SK-N-SH (cell line): Measurements from ENCODE around the gene CTDP1. TPM values are rescaled to one million over a fixed set of nuclear protein-coding genes. Genes with fewer than 3 reads are reported as not detected.

ENCODE experiments used
- CTCF ChIA-PET: fragments of 300-600, 350-600 bp; formaldehyde crosslinking; extraction: SDS; loops from one replicate; lab custom pipeline; 2021; lab: Yijun Ruan, JAX
- POLR2A ChIA-PET: fragments of 350-600 bp; sonication (Branson Sonifier 250); formaldehyde crosslinking; extraction: SDS; loops from one replicate; lab custom pipeline; 2020; ENCODE audit warnings: antibody characterized with exemption, inconsistent platforms; lab: Yijun Ruan, JAX
- DNase-seq: peaks from one replicate; pipeline ENCODE4 v3.0.0; 2012
- H2AFZ ChIP-seq: fragments of 200-600 bp; sonication (generic); 2 replicates; pipeline ENCODE4 v1.8.1; 2016; ENCODE audit warnings: antibody characterized with exemption, mild to moderate bottlenecking, low read depth
- H3F3A ChIP-seq: fragments of 200-600 bp; sonication (generic); replicated peaks from 2 replicates; pipeline ENCODE3; 2016; ENCODE audit warnings: antibody characterized with exemption, mild to moderate bottlenecking; ENCODE audit not compliant: insufficient read depth
- H3K27ac ChIP-seq, 2 experiments: fragments of 200-500 bp in 1 of 2; fragments of 200-600 bp in 1 of 2; sonication (Bioruptor generic) in 1 of 2; sonication (generic), shearing (Covaris generic) in 1 of 2; 2 replicates each; pipeline versions ENCODE4 v1.5.1 to v1.6.1; 2014 to 2016; ENCODE audit warnings: low read depth in 2 of 2, inconsistent platforms in 1 of 2, low read length in 1 of 2, mild to moderate bottlenecking in 1 of 2, mixed read lengths in 1 of 2
- H3K27me3 ChIP-seq: fragments of 200-600 bp; sonication (generic), shearing (Covaris generic); 2 replicates; pipeline ENCODE4 v1.6.1; 2016; ENCODE audit warnings: mixed run types; ENCODE audit not compliant: insufficient read depth
- H3K36me3 ChIP-seq, 2 experiments: fragments of 200-500 bp in 1 of 2; fragments of 200-600 bp in 1 of 2; sonication (Bioruptor generic) in 1 of 2; sonication (generic) in 1 of 2; replicated peaks in 1 of 2; 2 replicates each; pipeline versions ENCODE3 to v1.5.1; 2014 to 2016; ENCODE audit warnings: low read length in 1 of 2, mild to moderate bottlenecking in 1 of 2; ENCODE audit not compliant: insufficient read depth in 2 of 2, control insufficient read depth in 1 of 2
- H3K4me1 ChIP-seq, 2 experiments: fragments of 200-500 bp in 1 of 2; fragments of 200-600 bp in 1 of 2; sonication (Bioruptor generic) in 1 of 2; sonication (generic), shearing (Covaris generic) in 1 of 2; 2 replicates each; pipeline versions ENCODE4 v1.5.1 to v1.6.1; 2014 to 2016; ENCODE audit warnings: low read depth in 1 of 2, low read length in 1 of 2, mixed run types in 1 of 2; ENCODE audit not compliant: insufficient read depth in 2 of 2, control insufficient read depth in 1 of 2
- H3K4me2 ChIP-seq: fragments of 200-600 bp; sonication (generic), shearing (Covaris generic); 2 replicates; pipeline ENCODE4 v1.6.1; 2017; ENCODE audit warnings: mixed run types
- H3K4me3 ChIP-seq, 2 experiments: fragments of 200-500 bp in 1 of 2; fragments of 200-600 bp in 1 of 2; sonication (Bioruptor generic) in 1 of 2; sonication (generic), shearing (Covaris generic) in 1 of 2; 2 replicates each; pipeline versions ENCODE4 v1.5.1 to v1.8.1; 2014 to 2016; ENCODE audit warnings: low read depth in 2 of 2, inconsistent platforms in 1 of 2, low read length in 1 of 2, mild to moderate bottlenecking in 1 of 2, mixed read lengths in 1 of 2, moderate library complexity in 1 of 2
- H3K79me2 ChIP-seq: fragments of 200-600 bp; sonication (generic); 2 replicates; pipeline ENCODE4 v1.8.1; 2017; ENCODE audit warnings: mild to moderate bottlenecking; ENCODE audit not compliant: insufficient read depth
- H3K9ac ChIP-seq: fragments of 200-600 bp; sonication (generic); 2 replicates; pipeline ENCODE4 v1.6.1; 2017; ENCODE audit warnings: mixed run types
- H3K9me2 ChIP-seq: fragments of 200-600 bp; sonication (generic); 2 replicates; pipeline ENCODE4 v1.6.1; 2017; ENCODE audit warnings: mixed run types
- H3K9me3 ChIP-seq: fragments of 200-600 bp; sonication (generic); 2 replicates; pipeline ENCODE4 v1.6.1; 2017; ENCODE audit warnings: mixed run types, mild to moderate bottlenecking, moderate library complexity
- H4K20me1 ChIP-seq: fragments of 200-600 bp; sonication (generic); 2 replicates; pipeline ENCODE4 v1.6.1; 2017; ENCODE audit warnings: mild to moderate bottlenecking, mixed run types; ENCODE audit not compliant: insufficient read depth
- EP300 ChIP-seq, 2 experiments: IDR thresholded peaks; 2 replicates each; pipeline versions ENCODE4 v1.4.0 to v1.6.1; 2012; ENCODE audit warnings: borderline replicate concordance in 1 of 2, low read depth in 1 of 2, low read length in 1 of 2
- EZH2phosphoT487 ChIP-seq: fragments of 200-600 bp; sonication (generic); IDR thresholded peaks from 2 replicates; pipeline ENCODE4 v1.6.1; 2017; ENCODE audit warnings: low read depth, mixed run types, mild to moderate bottlenecking, antibody characterized with exemption, moderate library complexity, borderline replicate concordance
- FOSL2 ChIP-seq: IDR thresholded peaks from 2 replicates; pipeline ENCODE4 v1.4.0; 2012; ENCODE audit warnings: low read depth, mild to moderate bottlenecking, moderate library complexity, borderline replicate concordance
- FOXM1 ChIP-seq: IDR thresholded peaks from 2 replicates; pipeline ENCODE4 v1.4.0; 2012; ENCODE audit warnings: low read depth, mild to moderate bottlenecking
- IRF3 ChIP-seq: fragments of 150-350 bp; IDR thresholded peaks from 2 replicates; pipeline ENCODE4 v1.6.1; 2016; ENCODE audit warnings: mild to moderate bottlenecking, low read depth, low read length
- JUND ChIP-seq: IDR thresholded peaks from 2 replicates; pipeline ENCODE4 v1.4.0; 2012
- POLR2AphosphoS5 ChIP-seq: IDR thresholded peaks from 2 replicates; pipeline ENCODE4 v1.6.1; 2012; ENCODE audit warnings: low read depth, low read length
- RAD21 ChIP-seq: IDR thresholded peaks from 2 replicates; pipeline ENCODE4 v1.6.1; 2012; ENCODE audit warnings: mild to moderate bottlenecking, low read length
- RFX5 ChIP-seq: IDR thresholded peaks from 2 replicates; pipeline ENCODE4 v1.6.1; 2012; ENCODE audit warnings: mild to moderate bottlenecking, improper control_type of control experiment, low read length
- TAF1 ChIP-seq: IDR thresholded peaks from 2 replicates; pipeline ENCODE4 v1.6.1; 2012; ENCODE audit warnings: low read depth, mild to moderate bottlenecking, low read length, moderate library complexity, borderline replicate concordance
- TCF12 ChIP-seq: IDR thresholded peaks from 2 replicates; pipeline ENCODE4 v1.4.0; 2012
- TEAD4 ChIP-seq: IDR thresholded peaks from 2 replicates; pipeline ENCODE4 v1.4.0; 2012; ENCODE audit warnings: mild to moderate bottlenecking, borderline replicate concordance; ENCODE audit not compliant: insufficient read depth
- USF1 ChIP-seq: IDR thresholded peaks from 2 replicates; pipeline ENCODE4 v1.4.0; 2012; ENCODE audit warnings: low read depth, borderline replicate concordance
- USF2 ChIP-seq: fragments of 150-350 bp; IDR thresholded peaks from 2 replicates; pipeline ENCODE4 v1.6.1; 2017; ENCODE audit warnings: antibody characterized with exemption, low read length, low read depth, borderline replicate concordance
- WGBS: methylation state at CpG from one replicate; pipeline ENCODE4 v1.1.6; 2017; ENCODE audit warnings: low lambda C conversion rate; 5-methylcytosine and 5-hydroxymethylcytosine counted together
- polyA plus RNA-seq, 3 experiments: library from polyadenylated mRNA; depleted of rRNA; stranded (reverse); fragments of >200 nt; gene quantifications; 2 replicates each; pipeline ENCODE4 v1.2.3, GENCODE V29; 2012
- TF ChIP-seq, protein P1 (sequence below): IDR thresholded peaks from 2 replicates; pipeline ENCODE4 v1.4.0; 2012; ENCODE audit warnings: low read depth
- TF ChIP-seq, protein P2 (sequence below): fragments of 200-600 bp; sonication (generic); IDR thresholded peaks from 2 replicates; pipeline ENCODE4 v1.6.1; 2017; ENCODE audit warnings: antibody characterized with exemption, mild to moderate bottlenecking, moderate library complexity

The CTDP1 gene
- polyA plus RNA-seq, 1 of the 3 experiments (the other 2 are of a cell fraction), result 15.6 TPM

- TF ChIP-seq IRF3 (no peak), EZH2phosphoT487 (no peak), FOXM1 (no peak)
- DNase-seq, result no peak
- Histone ChIP-seq H2AFZ (no peak overlapping the region), H3K27ac (no peak overlapping the region), H3F3A (no peaks in the 10 kb centered on the region), H3K4me3 (no peak overlapping the region), H3K27me3 (peaks cover 3% of the 10 kb centered on the region; the same call in 1 of the 2 replicates), H3K4me2 (no peak overlapping the region), H3K9me3 (no peaks in the 10 kb centered on the region), H3K9ac (no peak overlapping the region), H3K79me2 (no peaks in the 10 kb centered on the region), H3K36me3 (no peaks in the 10 kb centered on the region), H4K20me1 (no peaks in the 10 kb centered on the region), H3K4me1 (no peaks in the 10 kb centered on the region; a peak in 1 of 4 replicates), H3K9me2 (no peaks in the 10 kb centered on the region)
- 59% methylated on average over 1 of the region's 1 CpG for WGBS
- ChIA-PET CTCF (no interaction called here), POLR2A (no interaction called here)
Observed at GRCh38 chr18:79760881-79761280, 81.3 kb downstream of the CTDP1 start.

- H3K4me1 ChIP-seq, result no peaks in the 10 kb centered on the region; a peak in 1 of 4 replicates
- H3K9ac ChIP-seq, result no peak overlapping the region
- no peaks in the 10 kb centered on the region for H3K9me2 ChIP-seq
- H3K27ac ChIP-seq, result no peak overlapping the region
- no peaks in the 10 kb centered on the region for H3K9me3 ChIP-seq
- peaks cover 22% of the 10 kb centered on the region; the same call in 1 of the 2 replicates for H3K27me3 ChIP-seq
- H4K20me1 ChIP-seq, result no peaks in the 10 kb centered on the region
- H3F3A ChIP-seq, result no peaks in the 10 kb centered on the region
- no peak for DNase-seq
- H2AFZ ChIP-seq, result no peak overlapping the region
- H3K79me2 ChIP-seq, result no peaks in the 10 kb centered on the region
- H3K4me3 ChIP-seq, result no peak overlapping the region
- H3K4me2 ChIP-seq, result no peak overlapping the region
- H3K36me3 ChIP-seq, result no peaks in the 10 kb centered on the region
- CTCF ChIA-PET, result no interaction called here
- POLR2A ChIA-PET, result no interaction called here
- TF ChIP-seq, protein P1, sequence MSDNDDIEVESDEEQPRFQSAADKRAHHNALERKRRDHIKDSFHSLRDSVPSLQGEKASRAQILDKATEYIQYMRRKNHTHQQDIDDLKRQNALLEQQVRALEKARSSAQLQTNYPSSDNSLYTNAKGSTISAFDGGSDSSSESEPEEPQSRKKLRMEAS, result no peak
- TF ChIP-seq RAD21 (no peak), USF1 (no peak), JUND (no peak), POLR2AphosphoS5 (no peak)
Observed at GRCh38 chr18:79763407-79763806, 83.8 kb downstream of the CTDP1 start.

DNA sequence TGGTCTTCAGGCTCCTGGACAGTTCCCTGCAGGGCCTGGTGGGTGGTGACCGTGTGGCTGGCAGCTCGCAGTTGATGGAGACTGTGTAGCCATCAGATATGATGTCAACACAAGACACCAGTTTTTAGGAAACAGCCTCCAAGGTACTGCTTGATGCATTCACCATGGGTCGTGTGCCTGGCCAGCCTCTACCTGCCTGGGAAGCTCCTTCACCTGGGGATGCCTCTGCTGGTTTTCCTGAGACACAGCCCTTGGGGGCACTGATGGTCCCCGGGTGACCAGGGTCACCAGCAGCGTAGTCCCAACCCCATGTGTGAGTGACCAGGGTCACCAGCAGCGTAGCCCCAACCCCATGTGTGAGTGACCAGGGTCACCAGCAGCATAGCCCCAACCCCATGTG is 84.5 kb downstream of the CTDP1 start:
- Histone ChIP-seq H3K79me2 (no peaks in the 10 kb centered on the region), H3K9ac (no peak overlapping the region), H4K20me1 (no peaks in the 10 kb centered on the region), H3K4me2 (no peak overlapping the region), H3K4me3 (no peak overlapping the region), H2AFZ (no peak overlapping the region), H3K27ac (no peak overlapping the region), H3K9me2 (no peaks in the 10 kb centered on the region), H3K27me3 (peaks cover 22% of the 10 kb centered on the region; the same call in 1 of the 2 replicates), H3K9me3 (no peaks in the 10 kb centered on the region), H3K36me3 (no peaks in the 10 kb centered on the region), H3F3A (no peaks in the 10 kb centered on the region), H3K4me1 (no peaks in the 10 kb centered on the region; a peak in 1 of 4 replicates)
- POLR2A ChIA-PET, result no interaction called here
- TF ChIP-seq TCF12 (no peak), FOSL2 (no peak), TAF1 (no peak), IRF3 (no peak), EP300 (IDR thresholded peaks at IDR 0.05; ENCODE audit: borderline replicate concordance in 1 of 2, low read depth in 1 of 2, low read length in 1 of 2) (no peak), TEAD4 (no peak), USF2 (no peak), RFX5 (no peak)
- TF ChIP-seq, protein P2, sequence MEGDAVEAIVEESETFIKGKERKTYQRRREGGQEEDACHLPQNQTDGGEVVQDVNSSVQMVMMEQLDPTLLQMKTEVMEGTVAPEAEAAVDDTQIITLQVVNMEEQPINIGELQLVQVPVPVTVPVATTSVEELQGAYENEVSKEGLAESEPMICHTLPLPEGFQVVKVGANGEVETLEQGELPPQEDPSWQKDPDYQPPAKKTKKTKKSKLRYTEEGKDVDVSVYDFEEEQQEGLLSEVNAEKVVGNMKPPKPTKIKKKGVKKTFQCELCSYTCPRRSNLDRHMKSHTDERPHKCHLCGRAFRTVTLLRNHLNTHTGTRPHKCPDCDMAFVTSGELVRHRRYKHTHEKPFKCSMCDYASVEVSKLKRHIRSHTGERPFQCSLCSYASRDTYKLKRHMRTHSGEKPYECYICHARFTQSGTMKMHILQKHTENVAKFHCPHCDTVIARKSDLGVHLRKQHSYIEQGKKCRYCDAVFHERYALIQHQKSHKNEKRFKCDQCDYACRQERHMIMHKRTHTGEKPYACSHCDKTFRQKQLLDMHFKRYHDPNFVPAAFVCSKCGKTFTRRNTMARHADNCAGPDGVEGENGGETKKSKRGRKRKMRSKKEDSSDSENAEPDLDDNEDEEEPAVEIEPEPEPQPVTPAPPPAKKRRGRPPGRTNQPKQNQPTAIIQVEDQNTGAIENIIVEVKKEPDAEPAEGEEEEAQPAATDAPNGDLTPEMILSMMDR, result no peak
- no peak for DNase-seq
- CTCF ChIA-PET, result no interaction called here
- 0% methylated on average over 1 of the region's 6 CpGs for WGBS
